HCT116 (cell line): Measurements from ENCODE around the gene POGK. TPM values are rescaled to one million over a fixed set of nuclear protein-coding genes. Genes with fewer than 3 reads are reported as not detected.

ENCODE experiments used
- ATAC-seq: fragments of 200-7000 bp; cut with Tn5 transposase; 2 replicates; pipeline ENCODE4 v1.9.1; 2020; ENCODE audit warnings: mild to moderate bottlenecking, moderate library complexity
- BruUV-seq: library from RNA; stranded (reverse); fragments of 400-500 nt; replicated peaks from 2 replicates; lab custom pipeline; 2021; lab: Mats Ljungman, UMichigan
- CTCF ChIA-PET: fragments of 300-600 bp; sonication (Branson Sonifier 250); formaldehyde crosslinking; loops from one replicate; lab custom pipeline; 2021; ENCODE audit warnings: antibody characterized with exemption; lab: Charles Lee
- POLR2A ChIA-PET: fragments of 300-600, 350-600 bp; sonication (Branson Sonifier 250); formaldehyde crosslinking; loops from one replicate; lab custom pipeline; 2021; ENCODE audit warnings: antibody characterized with exemption; lab: Charles Lee
- RAD21 ChIA-PET, 2 experiments: fragments of 300-600 bp; sonication (Branson Sonifier 250); formaldehyde crosslinking; loops; one replicate each; lab custom pipeline; 2023; ENCODE audit warnings: low total read pairs in 2 of 2; ENCODE audit not compliant: uncharacterized antibody in 2 of 2, unreplicated experiment in 2 of 2, low non-redundant PET in 1 of 2; lab: Charles Lee
- DNase-seq: peaks from one replicate; pipeline ENCODE4 v3.0.0-alpha.2; 2010; ENCODE audit warnings: low read depth, low spot score
- H2AFZ ChIP-seq: fragments of 200-600 bp; shearing (Covaris generic), sonication (generic); 2 replicates; pipeline ENCODE4 v1.6.1; 2017; ENCODE audit warnings: low read depth, mixed run types, mixed read lengths, antibody characterized with exemption, low read length; ENCODE audit not compliant: poor library complexity, severe bottlenecking
- H3K27ac ChIP-seq: 2 replicates; pipeline ENCODE4 v1.5.1; 2012; ENCODE audit warnings: low read depth, low read length
- H3K27me3 ChIP-seq: fragments of 200-600 bp; sonication (generic); 2 replicates; pipeline ENCODE4 v1.6.1; 2016; ENCODE audit warnings: mixed run types, low read length, mixed read lengths; ENCODE audit not compliant: insufficient read depth
- H3K36me3 ChIP-seq, 2 experiments: fragments of 200-500 bp in 1 of 2; fragments of 200-600 bp in 1 of 2; sonication (Bioruptor generic) in 1 of 2; sonication (generic) in 1 of 2; 2 replicates each; pipeline versions ENCODE4 v1.5.1 to v1.6.1; 2014 to 2016; ENCODE audit warnings: low read length in 2 of 2, inconsistent platforms in 1 of 2, mixed read lengths in 1 of 2, mixed run types in 1 of 2; ENCODE audit not compliant: insufficient read depth in 2 of 2, control insufficient read depth in 1 of 2
- H3K4me1 ChIP-seq, 2 experiments: fragments of 200-600 bp in 1 of 2; sonication (generic) in 1 of 2; 2 replicates each; pipeline versions ENCODE4 v1.5.1 to v1.6.1; 2012 to 2017; ENCODE audit warnings: low read length in 2 of 2, inconsistent platforms in 1 of 2, mild to moderate bottlenecking in 1 of 2, mixed read lengths in 1 of 2, mixed run types in 1 of 2, moderate library complexity in 1 of 2; ENCODE audit not compliant: insufficient read depth in 2 of 2, control insufficient read depth in 1 of 2
- H3K4me2 ChIP-seq: fragments of 200-600 bp; sonication (generic); 2 replicates; pipeline ENCODE4 v1.6.1; 2017; ENCODE audit warnings: mixed run types, low read length, mixed read lengths
- H3K4me3 ChIP-seq, 2 experiments: fragments of 200-600 bp in 1 of 2; sonication (generic) in 1 of 2; replicated peaks in 1 of 2; 2 replicates each; pipeline ENCODE4 v1.5.1; 2011 to 2016; ENCODE audit warnings: low read length in 2 of 2, control low read depth in 1 of 2, low read depth in 1 of 2, mild to moderate bottlenecking in 1 of 2, mixed read lengths in 1 of 2, mixed run types in 1 of 2
- H3K79me2 ChIP-seq: fragments of 200-600 bp; sonication (generic); 2 replicates; pipeline ENCODE4 v1.6.1; 2017; ENCODE audit warnings: mild to moderate bottlenecking, mixed run types, low read length, moderate library complexity, mixed read lengths; ENCODE audit not compliant: insufficient read depth
- H3K9ac ChIP-seq: fragments of 200-600 bp; sonication (generic); 2 replicates; pipeline ENCODE4 v1.6.1; 2016; ENCODE audit warnings: low read length, mixed read lengths
- H3K9me2 ChIP-seq: fragments of 200-600 bp; sonication (generic), shearing (Covaris generic); 2 replicates; pipeline ENCODE4 v1.6.1; 2017; ENCODE audit warnings: mixed run types, mild to moderate bottlenecking, moderate library complexity; ENCODE audit not compliant: insufficient read depth
- H3K9me3 ChIP-seq, 2 experiments: fragments of 200-500 bp in 1 of 2; fragments of 200-600 bp in 1 of 2; sonication (Bioruptor generic) in 1 of 2; sonication (generic) in 1 of 2; 2 replicates each; pipeline ENCODE4 v1.6.1; 2014 to 2017; ENCODE audit warnings: low read length in 2 of 2, mixed read lengths in 2 of 2, inconsistent platforms in 1 of 2, low read depth in 1 of 2, mild to moderate bottlenecking in 1 of 2, mixed run types in 1 of 2, moderate library complexity in 1 of 2; ENCODE audit not compliant: control insufficient read depth in 1 of 2, insufficient read depth in 1 of 2
- H4K20me1 ChIP-seq: fragments of 200-600 bp; sonication (generic), shearing (Covaris generic); 2 replicates; pipeline ENCODE4 v1.6.1; 2017; ENCODE audit warnings: mixed run types, mild to moderate bottlenecking, moderate library complexity; ENCODE audit not compliant: insufficient read depth
- ATF3 ChIP-seq: IDR thresholded peaks from 2 replicates; pipeline ENCODE4 v1.6.1; 2012
- CEBPB ChIP-seq: IDR thresholded peaks from 2 replicates; pipeline ENCODE4 v1.6.1; 2012; ENCODE audit warnings: low read depth
- CTCF ChIP-seq, 3 experiments: fragments of 200-600 bp in 1 of 3; sonication (generic) in 1 of 3; IDR thresholded peaks in 2 of 3; conservative IDR thresholded peaks in 1 of 3; 2 replicates each; pipeline ENCODE4 v1.5.1; 2012 to 2017; ENCODE audit warnings: low read depth in 2 of 3, low read length in 2 of 3, antibody characterized with exemption in 1 of 3, borderline replicate concordance in 1 of 3, control low read depth in 1 of 3, mild to moderate bottlenecking in 1 of 3, mixed read lengths in 1 of 3, mixed run types in 1 of 3, moderate library complexity in 1 of 3; ENCODE audit not compliant: insufficient read depth in 1 of 3
- EGR1 ChIP-seq: IDR thresholded peaks from 2 replicates; pipeline ENCODE4 v1.6.1; 2012; ENCODE audit warnings: low read depth
- EZH2 ChIP-seq: fragments of 200-600 bp; sonication (generic); IDR thresholded peaks from 2 replicates; pipeline ENCODE4 v1.6.1; 2017; ENCODE audit warnings: antibody characterized with exemption, mixed run types
- EZH2phosphoT487 ChIP-seq: fragments of 200-600 bp; IDR thresholded peaks from 2 replicates; pipeline ENCODE4 v1.6.1; 2018; ENCODE audit warnings: antibody characterized with exemption, borderline replicate concordance
- FOSL1 ChIP-seq: IDR thresholded peaks from 2 replicates; pipeline ENCODE4 v1.6.1; 2012; ENCODE audit warnings: low read depth
- JUND ChIP-seq: IDR thresholded peaks from 2 replicates; pipeline ENCODE4 v1.6.1; 2012
- MAX ChIP-seq: IDR thresholded peaks from 2 replicates; pipeline ENCODE4 v1.6.1; 2012
- POLR2A ChIP-seq: IDR thresholded peaks from 2 replicates; pipeline ENCODE4 v1.7.0; 2011; ENCODE audit warnings: borderline replicate concordance; ENCODE audit not compliant: insufficient read depth, insufficient read length; ENCODE audit errors: extremely low read depth
- POLR2AphosphoS5 ChIP-seq: IDR thresholded peaks from 2 replicates; pipeline ENCODE4 v1.6.1; 2011; ENCODE audit warnings: mild to moderate bottlenecking, low read depth, low read length, moderate library complexity
- RAD21 ChIP-seq: IDR thresholded peaks from 2 replicates; pipeline ENCODE4 v1.6.1; 2012; ENCODE audit warnings: low read depth, mild to moderate bottlenecking
- SIN3A ChIP-seq: IDR thresholded peaks from 2 replicates; pipeline ENCODE4 v1.6.1; 2012; ENCODE audit warnings: low read depth
- SP1 ChIP-seq: IDR thresholded peaks from 2 replicates; pipeline ENCODE4 v1.6.1; 2012; ENCODE audit warnings: low read depth
- TCF7L2 ChIP-seq: IDR thresholded peaks from 2 replicates; pipeline ENCODE4 v1.7.0; 2011; ENCODE audit warnings: borderline replicate concordance, inconsistent platforms; ENCODE audit not compliant: insufficient read depth, insufficient read length; ENCODE audit errors: extremely low read depth
- YY1 ChIP-seq: IDR thresholded peaks from 2 replicates; pipeline ENCODE4 v1.6.1; 2011; ENCODE audit warnings: low read length, low read depth, moderate library complexity, mild to moderate bottlenecking; ENCODE audit not compliant: insufficient replicate concordance; ENCODE audit errors: extremely low read depth
- ZBTB33 ChIP-seq: IDR thresholded peaks from 2 replicates; pipeline ENCODE4 v1.6.1; 2011; ENCODE audit warnings: mild to moderate bottlenecking, low read length, moderate library complexity; ENCODE audit not compliant: insufficient replicate concordance; ENCODE audit errors: extremely low read depth
- ZFX ChIP-seq: fragments of 450-650 bp; IDR thresholded peaks from 2 replicates; pipeline ENCODE4 v1.6.1; 2017
- ZNF274 ChIP-seq: fragments of 200-500 bp; sonication (Bioruptor generic); IDR thresholded peaks from 2 replicates; pipeline ENCODE4 v1.6.1; 2014; ENCODE audit warnings: mild to moderate bottlenecking, low read depth, low read length, inconsistent platforms
- intact Hi-C: fragments of 100-400 bp; cut with micrococcal nuclease; formaldehyde crosslinking; loops from 2 replicates; pipeline ENCODE4 v1.10.0; 2022
- total RNA-seq: library from RNA; stranded (reverse); gene quantifications from one replicate; pipeline ENCODE4 v1.2.1, GENCODE V29; 2021; ENCODE audit not compliant: unreplicated experiment

POGK gene
- total RNA-seq, 1 experiment from 2014 or later: 35.6 TPM

GRCh38 chr1:166849135-166849534 lies 9.9 kb downstream of the POGK start:
- no peak overlapping the region for H2AFZ ChIP-seq
- no TSS peak for BruUV-seq
- H3K27ac ChIP-seq: no peak overlapping the region
- CTCF ChIA-PET: no interaction called here
- H3K9ac ChIP-seq: no peak overlapping the region
- RAD21 ChIA-PET: no interaction called here
- no peaks in the 10 kb centered on the region for H3K9me2 ChIP-seq
- no peak for DNase-seq
- ATAC-seq: no peak
- H3K9me3 ChIP-seq: no peaks in the 10 kb centered on the region
- H4K20me1 ChIP-seq: peaks cover 16% of the 10 kb centered on the region; the same call in 1 of the 2 replicates
- H3K4me3 ChIP-seq: no peak overlapping the region
- peaks cover 48 to 83% of the 10 kb centered on the region in 2 experiments for H3K36me3 ChIP-seq
- H3K4me1 ChIP-seq: no peaks in the 10 kb centered on the region
- H3K4me2 ChIP-seq: no peak overlapping the region
- peaks cover 82% of the 10 kb centered on the region for H3K79me2 ChIP-seq
- no peak for TF ChIP-seq YY1
- no peak for TF ChIP-seq TCF7L2
- TF ChIP-seq JUND: no peak
- TF ChIP-seq CTCF (IDR thresholded peaks at IDR 0.05 in 2 of 3, conservative IDR thresholded peaks at IDR 0.05 in 1 of 3; ENCODE audit: borderline replicate concordance in 1 of 3, insufficient read depth in 1 of 3, low read depth in 2 of 3, low read length in 2 of 3): no peak
- TF ChIP-seq RAD21: no peak
- TF ChIP-seq ZNF274: no peak
- no peak for TF ChIP-seq ATF3
- no peak for TF ChIP-seq CEBPB
- no peak for TF ChIP-seq EZH2phosphoT487
- no peak for TF ChIP-seq SP1
- TF ChIP-seq EZH2: no peak
- no peak for TF ChIP-seq POLR2AphosphoS5
- TF ChIP-seq POLR2A: no peak
- no peak for TF ChIP-seq MAX
- no peak for TF ChIP-seq FOSL1
- TF ChIP-seq ZBTB33: no peak
- TF ChIP-seq EGR1: no peak
- TF ChIP-seq ZFX: no peak
- no peak for TF ChIP-seq SIN3A
- intact Hi-C loops: no loop called here
- POLR2A ChIA-PET: no interaction called here
- no peaks in the 10 kb centered on the region for H3K27me3 ChIP-seq
